HEK293T (cell line): ENCODE results near the gene TOP3A.
"Not testable (repeated sequence)": the region's sequence is repeated elsewhere in the genome, so short reads cannot be mapped to it uniquely, and the experiment has no call there.

Experiments
- CTCF ChIA-PET: fragments of 350-600 bp; formaldehyde crosslinking; extraction: SDS; loops from one replicate; lab custom pipeline; 2021; ENCODE audit warnings: antibody characterized with exemption, inconsistent platforms; lab: Yijun Ruan, JAX
- POLR2A ChIA-PET: fragments of 350-600 bp; formaldehyde crosslinking; extraction: SDS; loops from one replicate; lab custom pipeline; 2020; ENCODE audit warnings: antibody characterized with exemption, inconsistent platforms; lab: Yijun Ruan, JAX
- DNase-seq: peaks from one replicate; pipeline ENCODE4 v3.0.0; 2012; ENCODE audit warnings: mixed read lengths; ENCODE audit errors: extremely low spot score
- ARNT ChIP-seq: fragments of 450-650 bp; IDR thresholded peaks from 2 replicates; pipeline ENCODE4 v1.6.1; 2017; ENCODE audit warnings: mild to moderate bottlenecking
- BHLHE40 ChIP-seq: fragments of 450-650 bp; IDR thresholded peaks from 2 replicates; pipeline ENCODE4 v1.6.1; 2016; ENCODE audit warnings: mild to moderate bottlenecking, moderate library complexity, borderline replicate concordance
- CTBP1 ChIP-seq: fragments of 450-650 bp; IDR thresholded peaks from 2 replicates; pipeline ENCODE4 v1.6.1; 2016; ENCODE audit warnings: borderline replicate concordance
- ELF4 ChIP-seq: fragments of 450-650 bp; IDR thresholded peaks from 2 replicates; pipeline ENCODE4 v1.6.1; 2017; ENCODE audit warnings: antibody characterized with exemption
- FOXA1 ChIP-seq: fragments of 450-650 bp; IDR thresholded peaks from 2 replicates; pipeline ENCODE4 v1.6.1; 2016; ENCODE audit warnings: mild to moderate bottlenecking
- FOXK2 ChIP-seq: fragments of 450-650 bp; IDR thresholded peaks from 2 replicates; pipeline ENCODE4 v1.6.1; 2016; ENCODE audit warnings: mild to moderate bottlenecking
- FOXM1 ChIP-seq: fragments of 450-650 bp; IDR thresholded peaks from 2 replicates; pipeline ENCODE4 v1.6.1; 2017; ENCODE audit warnings: mild to moderate bottlenecking, borderline replicate concordance
- HDGF ChIP-seq: fragments of 450-650 bp; IDR thresholded peaks from 2 replicates; pipeline ENCODE4 v1.6.1; 2017; ENCODE audit warnings: antibody characterized with exemption, borderline replicate concordance
- L3MBTL2 ChIP-seq: fragments of 450-650 bp; conservative IDR thresholded peaks from 2 replicates; pipeline ENCODE4 v1.6.1; 2016; ENCODE audit warnings: mild to moderate bottlenecking
- LEF1 ChIP-seq: fragments of 450-650 bp; IDR thresholded peaks from 2 replicates; pipeline ENCODE4 v1.6.1; 2017; ENCODE audit warnings: mild to moderate bottlenecking, borderline replicate concordance
- NFRKB ChIP-seq: fragments of 450-650 bp; IDR thresholded peaks from 2 replicates; pipeline ENCODE4 v1.6.1; 2016; ENCODE audit warnings: mild to moderate bottlenecking, moderate library complexity
- PKNOX1 ChIP-seq: fragments of 450-650 bp; IDR thresholded peaks from 2 replicates; pipeline ENCODE4 v1.6.1; 2016
- SP1 ChIP-seq: fragments of 450-650 bp; IDR thresholded peaks from 2 replicates; pipeline ENCODE4 v1.6.1; 2017
- SUZ12 ChIP-seq: fragments of 450-650 bp; IDR thresholded peaks from 2 replicates; pipeline ENCODE4 v1.6.1; 2016; ENCODE audit warnings: mild to moderate bottlenecking
- TARDBP ChIP-seq: fragments of 450-650 bp; IDR thresholded peaks from 2 replicates; pipeline ENCODE4 v1.6.1; 2016
- ZNF384 ChIP-seq: fragments of 450-650 bp; IDR thresholded peaks from 2 replicates; pipeline ENCODE4 v1.6.1; 2016

Gene TOP3A

GRCh38 chr17:18300725-18301480 lies 13.9 kb downstream of the TOP3A start:
- no peak for TF ChIP-seq FOXM1
- CTCF ChIA-PET = interaction anchor here (1.5 kb wide), 1 partner anchor 14 kb away, joined by 3 read pairs; the partner anchor contains the start of genes SMCR8 and TOP3A
- DNase-seq = no peak
- POLR2A ChIA-PET = interaction anchor here (1.0 to 1.2 kb wide), 2 partner anchors 12 to 14 kb away, joined by 3 to 4 read pairs; partner anchors contain the start of genes SMCR8 and TOP3A

- DNase-seq, POLR2A ChIA-PET, CTCF ChIA-PET: not testable (repeated sequence)
Measured at GRCh38 chr17:18298061-18298460, 16.7 kb downstream of the TOP3A start.

- ChIA-PET POLR2A (no interaction called here), CTCF (no interaction called here)
- no peak for TF ChIP-seq L3MBTL2
- no peak for TF ChIP-seq ELF4
- TF ChIP-seq PKNOX1 = no peak
- no peak for TF ChIP-seq CTBP1
- TF ChIP-seq HDGF = no peak
- no peak for TF ChIP-seq LEF1
- TF ChIP-seq SP1 = no peak
- no peak for TF ChIP-seq ARNT
- TF ChIP-seq NFRKB = no peak
- no peak for TF ChIP-seq FOXM1
- no peak for TF ChIP-seq SUZ12
- no peak for TF ChIP-seq TARDBP
- no peak for TF ChIP-seq FOXA1
- TF ChIP-seq FOXK2 = no peak
- no peak for TF ChIP-seq BHLHE40
- TF ChIP-seq ZNF384 = no peak
- DNase-seq = no peak
Measured at GRCh38 chr17:18291718-18292540, 22.9 kb downstream of the TOP3A start.

GRCh38 chr17:18285296-18285695 lies 29.5 kb downstream of the TOP3A start:
- ChIA-PET CTCF (no interaction called here), POLR2A (interaction anchor here (0.8 to 1.4 kb wide), 3 partner anchors 9 to 29 kb away, joined by 3 to 8 read pairs (median 3); partner anchors contain the start of genes SMCR8 and TOP3A)
- no peak for TF ChIP-seq SUZ12
- DNase-seq = no peak

- CTCF ChIA-PET = no interaction called here
- no peak for DNase-seq
- TF ChIP-seq LEF1 = no peak
- no peak for TF ChIP-seq FOXM1
- TF ChIP-seq SUZ12 = no peak
- TF ChIP-seq ELF4 = no peak
- TF ChIP-seq FOXK2 = no peak
- TF ChIP-seq NFRKB = no peak
- TF ChIP-seq PKNOX1 = no peak
- no peak for TF ChIP-seq SP1
- no peak for TF ChIP-seq FOXA1
- TF ChIP-seq ARNT = no peak
- no peak for TF ChIP-seq CTBP1
- TF ChIP-seq HDGF = no peak
- no peak for TF ChIP-seq TARDBP
- TF ChIP-seq BHLHE40 = no peak
- TF ChIP-seq L3MBTL2 = no peak
- POLR2A ChIA-PET = interaction anchor here (2.0 kb wide), 1 partner anchor 14 kb away, joined by 6 read pairs; no protein-coding TSS in a partner anchor
Measured at GRCh38 chr17:18281788-18282187, 33.0 kb downstream of the TOP3A start.

- TF ChIP-seq BHLHE40 = no peak
- TF ChIP-seq SP1 = no peak
- no peak for TF ChIP-seq FOXK2
- TF ChIP-seq FOXA1 = no peak
- no peak for TF ChIP-seq SUZ12
- TF ChIP-seq NFRKB = no peak
- no peak for TF ChIP-seq CTBP1
- no peak for TF ChIP-seq ARNT
- no peak for TF ChIP-seq L3MBTL2
- TF ChIP-seq TARDBP = no peak
- TF ChIP-seq HDGF = no peak
- no peak for TF ChIP-seq PKNOX1
- TF ChIP-seq LEF1 = no peak
- no peak for TF ChIP-seq FOXM1
- TF ChIP-seq ZNF384 = no peak
- no peak for TF ChIP-seq ELF4
- ChIA-PET POLR2A (interaction anchor here (2.0 kb wide), 1 partner anchor 13 kb away, joined by 6 read pairs; no protein-coding TSS in a partner anchor), CTCF (no interaction called here)
- no peak for DNase-seq
Measured at GRCh38 chr17:18280766-18281371, 33.9 kb downstream of the TOP3A start.
